GM18498 (cell line): ENCODE results near the gene ZNF497.
A peak's percentile ranks its signal among the peaks of the same experiment; 100 is the strongest.
"Not testable (repeated sequence)": the region's sequence is repeated elsewhere in the genome, so short reads cannot be mapped to it uniquely, and the experiment has no call there.

ENCODE experiments used
- ATAC-seq: cut with Tn5 transposase; IDR thresholded peaks from one replicate; pipeline ENCODE4 v1.9.1; 2021; ENCODE audit warnings: mild to moderate bottlenecking, moderate library complexity; ENCODE audit not compliant: unreplicated experiment

ZNF497 gene

DNA sequence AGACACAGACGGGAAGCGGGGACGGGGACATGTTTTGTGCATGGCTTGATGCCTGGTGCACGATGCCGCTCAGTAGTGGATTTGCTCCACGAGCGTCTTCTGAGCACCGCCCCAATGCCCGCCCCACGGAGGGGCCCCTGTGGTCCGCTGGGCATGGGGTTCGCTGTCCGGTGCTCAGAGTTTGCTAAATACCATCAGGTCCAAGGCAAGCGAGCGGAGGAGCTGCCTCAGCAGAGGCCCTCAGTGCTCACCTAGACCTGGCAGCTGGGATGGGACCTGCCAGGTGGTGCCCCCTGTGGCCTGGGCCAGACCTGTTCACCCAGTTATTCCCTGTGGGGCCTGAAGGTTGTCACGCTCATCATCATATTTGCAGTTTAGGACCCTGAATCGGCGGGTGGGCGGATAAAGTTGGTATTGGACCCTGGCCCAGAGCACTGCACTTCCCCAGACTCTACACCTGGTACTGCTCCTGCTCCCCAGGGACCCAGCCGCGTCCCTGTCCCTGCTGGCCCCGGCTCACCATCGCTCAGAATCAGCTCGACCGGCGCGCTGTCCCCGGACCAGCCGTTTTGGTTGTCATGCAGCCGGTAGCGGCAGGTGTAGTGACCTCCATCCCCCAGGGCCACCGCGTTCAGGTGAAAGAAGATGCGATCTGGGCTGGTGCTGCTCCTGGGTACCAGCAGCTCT lies 11.5 kb downstream of the ZNF497 start:
- no peak for ATAC-seq

GRCh38 chr19:58350001-58350861 lies 12.3 kb downstream of the ZNF497 start:
- ATAC-seq, result no peak

- ATAC-seq, result no peak
Measured at GRCh38 chr19:58349590-58349989, 13.0 kb downstream of the ZNF497 start.

DNA sequence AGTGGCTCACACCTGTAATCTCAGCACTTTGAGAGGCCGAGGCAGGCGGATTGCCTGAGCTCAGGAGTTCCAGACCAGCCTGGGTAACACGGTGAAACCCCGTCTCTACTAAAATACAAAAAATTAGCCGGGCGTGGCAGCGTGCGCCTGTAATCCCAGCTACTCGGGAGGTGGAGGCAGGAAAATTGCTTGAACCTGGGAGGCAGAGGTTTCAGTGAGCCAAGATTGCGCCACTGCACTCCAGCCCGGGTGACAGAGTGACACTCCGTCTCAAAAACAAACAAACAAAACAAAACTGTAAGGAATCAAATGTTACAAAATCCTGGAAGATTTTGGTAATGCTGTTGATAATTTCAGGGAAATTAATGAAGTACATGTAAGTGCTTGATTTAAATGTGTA lies 14.5 kb downstream of the ZNF497 start:
- not testable (repeated sequence) for ATAC-seq

DNA sequence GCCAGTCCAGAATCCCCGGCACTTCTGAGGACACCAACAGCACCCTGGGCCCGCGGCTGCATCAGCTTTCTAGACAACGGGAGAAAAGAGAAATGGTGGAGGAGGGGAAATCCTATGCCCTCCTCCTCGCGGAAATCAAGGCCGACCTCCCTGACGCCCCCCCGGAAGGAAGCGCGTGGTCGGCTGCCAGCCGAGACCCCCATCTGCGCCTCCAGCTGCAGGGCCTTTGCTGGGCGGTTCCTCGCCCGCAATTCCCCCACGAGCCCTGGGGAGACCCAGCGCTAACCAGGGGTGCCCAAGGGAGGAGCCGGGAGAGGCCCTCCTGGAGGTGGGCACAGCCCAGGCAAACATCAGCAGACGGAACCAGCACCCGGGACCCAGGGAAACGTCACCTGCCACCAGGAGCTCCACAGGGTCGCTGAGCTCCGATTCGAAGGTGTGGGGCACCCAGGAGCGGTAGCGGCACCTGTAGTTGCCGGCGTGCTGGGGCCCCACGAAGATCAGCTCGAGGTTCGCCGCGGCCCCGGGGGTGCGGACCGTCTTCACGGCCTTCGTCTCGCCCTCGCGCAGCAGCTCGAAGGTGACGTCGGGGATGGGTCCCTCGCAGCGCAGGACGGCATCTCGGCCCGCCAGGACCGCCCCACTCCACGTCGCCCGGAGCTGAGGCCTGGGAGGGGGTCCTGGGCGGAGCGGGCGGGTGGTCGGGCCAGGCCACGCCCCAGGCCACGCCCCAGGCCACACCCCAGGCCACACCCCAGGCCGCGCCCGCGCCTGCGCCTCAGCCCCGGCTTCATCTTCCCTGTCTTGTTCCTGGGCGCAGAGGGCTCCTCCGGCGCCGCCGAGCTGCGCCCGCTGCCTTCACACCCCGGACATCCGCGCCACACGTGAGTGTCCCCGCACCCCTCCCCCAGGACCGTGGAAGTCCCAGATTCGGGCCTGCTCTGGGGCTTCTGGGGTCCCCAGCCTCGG lies 15.3 kb downstream of the ZNF497 start:
- peak; percentile 90 for ATAC-seq

DNA sequence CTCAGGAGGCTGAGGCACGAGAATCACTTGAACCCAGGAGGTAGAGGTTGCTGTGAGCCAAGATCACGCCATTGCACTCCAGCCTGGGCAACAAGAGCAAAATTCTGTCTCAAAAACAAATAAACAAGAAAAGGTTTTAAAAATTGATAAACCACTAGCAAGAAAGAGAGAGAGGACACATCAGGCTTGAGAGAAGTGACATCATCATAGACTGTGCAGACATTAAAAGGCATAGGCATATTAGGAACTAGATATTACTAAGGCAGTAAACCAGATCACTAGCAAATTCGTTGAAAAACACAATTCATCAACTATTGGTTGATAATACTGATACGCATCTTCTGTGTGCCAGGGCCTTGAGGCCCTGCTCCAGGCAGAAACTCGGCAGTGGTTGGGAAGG lies 17.0 kb downstream of the ZNF497 start:
- no peak for ATAC-seq

DNA sequence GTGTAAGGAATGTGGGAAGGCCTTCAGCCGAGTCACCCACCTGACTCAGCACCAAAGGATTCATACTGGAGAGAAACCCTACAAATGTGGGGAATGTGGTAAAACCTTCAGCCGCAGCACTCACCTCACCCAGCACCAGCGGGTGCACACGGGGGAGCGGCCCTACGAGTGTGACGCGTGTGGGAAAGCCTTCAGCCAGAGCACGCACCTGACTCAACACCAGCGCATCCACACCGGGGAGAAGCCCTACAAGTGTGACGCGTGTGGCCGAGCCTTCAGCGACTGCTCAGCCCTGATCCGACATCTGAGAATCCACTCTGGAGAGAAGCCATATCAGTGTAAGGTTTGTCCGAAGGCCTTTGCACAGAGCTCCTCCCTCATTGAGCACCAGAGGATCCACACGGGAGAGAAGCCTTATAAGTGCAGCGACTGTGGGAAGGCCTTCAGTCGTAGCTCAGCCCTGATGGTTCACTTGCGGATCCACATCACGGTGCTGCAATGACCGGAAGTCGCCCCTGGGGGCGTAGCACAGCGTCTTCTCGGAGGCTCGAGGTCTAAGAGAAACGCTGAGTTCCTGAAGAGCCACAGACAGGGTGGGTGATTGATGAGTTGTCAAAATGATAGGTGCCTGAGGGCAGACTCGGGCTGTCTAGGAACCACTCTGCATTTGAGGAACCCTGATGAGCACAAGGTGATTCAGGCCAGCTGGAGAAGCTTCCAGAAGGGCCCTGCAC lies 23.6 kb downstream of the ZNF497 start:
- no peak for ATAC-seq

GRCh38 chr19:58338336-58338735 lies 24.2 kb downstream of the ZNF497 start:
- no peak for ATAC-seq

- ATAC-seq, result no peak
Measured at GRCh38 chr19:58336820-58337219, 25.7 kb downstream of the ZNF497 start.

- no peak for ATAC-seq
Measured at GRCh38 chr19:58336216-58336615, 26.3 kb downstream of the ZNF497 start.

DNA sequence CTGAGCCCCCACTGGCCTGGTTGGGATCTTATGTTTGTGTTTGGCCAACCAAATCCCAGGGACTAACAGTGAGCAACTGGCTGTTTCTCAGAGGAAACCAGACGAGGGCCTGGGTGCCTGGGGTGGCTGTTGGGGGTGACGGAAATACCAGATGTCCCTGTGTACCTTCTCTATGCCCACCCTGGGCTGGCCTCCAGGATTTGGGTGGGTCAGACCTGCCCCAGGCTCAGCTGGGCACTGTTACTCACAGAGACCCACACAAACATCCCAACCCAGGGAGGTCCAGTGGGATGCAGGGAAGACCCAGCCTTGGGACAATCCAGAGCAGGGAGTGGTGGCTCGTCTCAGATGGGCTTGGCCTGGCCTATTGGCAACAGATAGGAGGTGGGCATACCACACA lies 26.9 kb downstream of the ZNF497 start:
- no peak for ATAC-seq

GRCh38 chr19:58334691-58335249 lies 27.8 kb downstream of the ZNF497 start:
- no peak for ATAC-seq

DNA sequence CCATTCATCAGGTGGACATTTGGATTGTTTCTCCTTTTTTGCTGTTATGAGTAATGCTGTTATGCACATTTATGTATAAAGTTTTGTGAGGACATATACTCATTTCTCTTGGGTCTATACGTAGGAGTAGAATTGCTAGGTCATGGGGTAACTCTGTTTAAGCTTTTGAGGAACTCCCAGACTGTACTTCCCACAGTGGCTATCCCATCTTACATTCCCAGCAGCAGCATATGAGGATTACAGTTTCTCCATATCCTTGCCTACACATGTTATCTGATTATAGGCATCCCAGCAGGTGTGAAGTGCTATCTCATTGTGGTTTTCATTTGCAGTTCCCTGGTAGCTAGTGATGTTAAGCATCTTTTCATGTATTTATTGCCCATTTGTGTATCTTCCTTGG lies 29.9 kb downstream of the ZNF497 start:
- no peak for ATAC-seq

GRCh38 chr19:58330458-58330857 lies 32.1 kb downstream of the ZNF497 start:
- no peak for ATAC-seq

DNA sequence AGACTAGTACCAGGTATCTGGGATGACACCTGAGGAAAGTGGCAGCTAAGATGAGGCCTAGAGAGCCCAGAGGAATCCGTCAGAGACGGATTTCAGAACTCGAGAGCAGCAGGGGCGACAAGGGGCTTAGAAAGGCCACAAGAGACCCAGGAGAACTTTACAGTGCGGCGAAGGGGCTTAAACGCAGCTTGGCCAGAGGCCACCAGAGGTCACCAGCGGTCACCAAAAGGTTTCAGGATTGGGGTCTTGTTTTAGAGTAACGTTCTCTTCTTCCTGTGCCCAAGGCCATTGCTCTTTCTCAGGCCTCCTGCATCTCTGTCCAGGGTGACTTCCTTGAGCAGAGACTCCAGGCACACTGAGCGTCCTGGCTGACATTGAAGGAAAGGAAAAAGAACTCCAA lies 33.6 kb downstream of the ZNF497 start:
- no peak for ATAC-seq

GRCh38 chr19:58326914-58327726 lies 35.4 kb downstream of the ZNF497 start, which contains the start of gene ZSCAN22:
Gene ZSCAN22, plus strand, starts transcription at chr19:58326994. Its CDS starts 7,809 bp downstream, at chr19:58334803.
- peak; percentile 88 for ATAC-seq

- ATAC-seq, result no peak
Measured at GRCh38 chr19:58326501-58326913, 36.0 kb downstream of the ZNF497 start.

- ATAC-seq, result no peak
Measured at GRCh38 chr19:58325311-58326022, 37.1 kb downstream of the ZNF497 start.

DNA sequence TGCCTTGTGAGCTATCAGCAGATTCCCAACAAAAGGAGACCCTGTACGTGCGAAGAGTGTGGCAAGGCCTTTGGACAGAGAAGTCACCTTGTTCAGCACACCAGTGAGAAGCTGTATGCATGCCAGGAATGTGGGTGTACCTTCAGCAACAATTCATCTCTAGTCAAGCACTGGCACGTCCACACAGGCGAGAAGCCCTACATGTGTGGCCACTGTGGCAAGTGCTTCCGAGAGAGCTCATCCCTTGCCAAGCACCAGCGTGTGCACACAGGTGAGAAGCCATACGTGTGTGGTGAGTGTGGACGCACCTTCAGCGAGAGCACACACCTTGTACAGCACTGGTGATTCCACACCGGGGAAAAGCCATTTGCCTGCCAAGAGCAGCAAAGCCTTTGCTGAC lies 43.3 kb downstream of the ZNF497 start:
- ATAC-seq, result no peak
